Measurements from ENCODE around the gene CCM2. TPM values are rescaled to one million over a fixed set of nuclear protein-coding genes. Genes with fewer than 3 reads are reported as not detected.

The CCM2 gene
- total RNA-seq, 1 experiment from 2014 or later, result 26.2 TPM

GRCh38 chr7:45074528-45075354 is 74.7 kb downstream of the CCM2 start:
- Histone ChIP-seq H3K27ac (no peak overlapping the region), H3K27me3 (no peaks in the 10 kb centered on the region), H3K4me3 (no peak overlapping the region), H3K4me1 (peaks cover 6% of the 10 kb centered on the region), H3K9me3 (replicated peaks) (no peaks in the 10 kb centered on the region), H3K36me3 (peaks cover 20% of the 10 kb centered on the region)
- DNase-seq, result no peak

- H3K9me3 ChIP-seq (replicated peaks), result no peaks in the 10 kb centered on the region
- no peak overlapping the region for H3K4me3 ChIP-seq
- H3K27me3 ChIP-seq, result no peaks in the 10 kb centered on the region
- H3K27ac ChIP-seq, result no peak overlapping the region
- H3K4me1 ChIP-seq, result peaks cover 6% of the 10 kb centered on the region
- no peak for DNase-seq
- H3K36me3 ChIP-seq, result peaks cover 18% of the 10 kb centered on the region
These were observed 75.3 kb downstream of the CCM2 start for GRCh38 chr7:45075355-45075644.

GRCh38 chr7:45075871-45076796 is 76.1 kb downstream of the CCM2 start:
- H3K4me3 ChIP-seq, result no peak overlapping the region
- DNase-seq, result no peak
- peaks cover 18% of the 10 kb centered on the region for H3K36me3 ChIP-seq
- no peaks in the 10 kb centered on the region for H3K9me3 ChIP-seq (replicated peaks)
- no peaks in the 10 kb centered on the region for H3K27me3 ChIP-seq
- H3K27ac ChIP-seq, result no peak overlapping the region
- H3K4me1 ChIP-seq, result peaks cover 6% of the 10 kb centered on the region

DNA sequence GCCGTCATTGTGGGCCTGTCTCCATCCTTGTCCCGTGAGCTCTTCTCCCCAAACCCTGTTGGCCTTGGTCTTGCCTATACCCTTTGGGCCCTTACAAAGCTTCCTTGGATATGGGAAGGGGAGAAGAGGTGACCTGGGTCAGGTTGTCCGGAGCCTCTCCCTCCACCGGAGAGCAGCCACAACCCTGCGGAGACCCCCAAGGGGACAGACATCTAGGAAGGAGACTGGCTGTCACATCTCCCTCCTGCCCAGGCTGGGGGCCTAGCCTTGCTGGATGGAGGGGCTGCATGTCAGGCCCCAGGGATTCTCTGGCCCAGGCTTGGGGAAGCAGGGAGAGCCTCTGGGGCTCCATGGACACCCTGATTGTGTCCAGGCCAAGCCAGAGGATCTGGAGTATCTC is 76.9 kb downstream of the CCM2 start:
- Histone ChIP-seq H3K4me1 (peaks cover 6% of the 10 kb centered on the region), H3K9me3 (replicated peaks) (no peaks in the 10 kb centered on the region), H3K27ac (no peak overlapping the region), H3K27me3 (no peaks in the 10 kb centered on the region), H3K4me3 (no peak overlapping the region), H3K36me3 (peaks cover 18% of the 10 kb centered on the region)
- DNase-seq, result no peak

DNA sequence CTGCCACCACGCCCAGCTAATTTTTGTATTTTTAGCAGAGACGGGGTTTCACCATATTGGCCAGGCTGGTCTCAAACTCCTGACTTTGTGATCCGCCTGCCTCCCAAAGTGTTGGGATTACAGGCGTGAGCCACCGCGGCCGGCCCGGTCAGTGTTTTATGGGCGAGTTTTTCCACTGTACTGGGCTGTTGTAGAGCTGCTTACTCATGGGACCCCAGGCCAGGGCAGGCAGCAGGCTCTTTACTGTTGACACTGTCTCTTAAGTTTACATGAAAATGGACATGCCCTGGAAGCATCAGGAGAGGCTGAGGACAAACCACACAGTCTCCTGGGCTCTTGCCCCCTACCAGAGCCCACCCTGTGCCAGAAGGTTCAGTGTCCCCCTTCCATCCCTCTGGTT is 77.6 kb downstream of the CCM2 start:
- DNase-seq, result no peak

GRCh38 chr7:45078125-45078681 is 78.2 kb downstream of the CCM2 start:
- Histone ChIP-seq H3K27ac (no peak overlapping the region), H3K27me3 (no peaks in the 10 kb centered on the region), H3K4me3 (no peak overlapping the region), H3K4me1 (peaks cover 6% of the 10 kb centered on the region), H3K9me3 (replicated peaks) (no peaks in the 10 kb centered on the region), H3K36me3 (peaks cover 18% of the 10 kb centered on the region)
- no peak for DNase-seq

More for the DNA sequence above, 77.6 kb downstream of the CCM2 start:
- Histone ChIP-seq H3K9me3 (replicated peaks) (no peaks in the 10 kb centered on the region), H3K36me3 (peaks cover 18% of the 10 kb centered on the region), H3K4me3 (no peak overlapping the region), H3K27ac (no peak overlapping the region), H3K4me1 (peaks cover 6% of the 10 kb centered on the region), H3K27me3 (no peaks in the 10 kb centered on the region)

GRCh38 chr7:45080265-45080957 is 80.4 kb downstream of the CCM2 start:
- DNase-seq, result no peak
- Histone ChIP-seq H3K4me1 (no peaks in the 10 kb centered on the region), H3K36me3 (peaks cover 14% of the 10 kb centered on the region), H3K9me3 (replicated peaks) (no peaks in the 10 kb centered on the region), H3K27me3 (no peaks in the 10 kb centered on the region), H3K4me3 (no peak overlapping the region), H3K27ac (no peak overlapping the region)

DNA sequence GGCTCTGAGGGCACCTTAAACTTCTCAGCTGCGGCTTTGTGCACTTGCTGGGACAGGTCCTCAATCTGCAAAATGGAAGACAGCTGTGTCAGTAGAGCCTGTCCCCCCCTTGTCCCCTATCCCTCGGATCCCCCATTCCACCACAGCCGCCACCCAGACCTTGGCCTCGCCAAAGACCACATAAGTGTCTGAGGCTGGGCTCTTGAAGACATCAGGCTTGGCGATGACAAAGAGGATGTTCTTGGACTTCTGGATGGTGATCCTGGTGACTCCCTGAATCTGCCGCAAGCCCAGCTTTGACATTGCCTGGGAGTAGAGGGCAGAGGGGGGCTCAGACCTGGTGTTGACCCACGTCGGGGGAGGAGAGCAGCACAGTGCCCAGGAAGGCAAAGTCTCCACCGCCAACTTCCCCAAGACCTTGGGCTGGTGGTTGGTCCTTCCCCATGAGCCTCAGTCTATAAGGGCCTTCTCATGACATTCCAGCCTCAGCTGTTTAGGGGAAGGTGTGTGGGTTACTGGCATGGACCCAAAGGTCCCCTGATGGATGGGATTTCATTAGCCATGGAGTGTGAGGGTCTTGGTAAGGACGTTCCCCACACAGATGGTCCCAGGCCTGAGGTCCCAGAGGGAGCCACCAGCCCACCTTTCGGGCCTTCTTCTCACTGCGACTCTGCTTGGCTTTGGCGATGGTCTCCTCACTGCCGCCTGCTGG is 81.1 kb downstream of the CCM2 start:
- Histone ChIP-seq H3K4me1 (no peaks in the 10 kb centered on the region), H3K4me3 (no peak overlapping the region), H3K36me3 (peaks cover 13% of the 10 kb centered on the region), H3K27me3 (no peaks in the 10 kb centered on the region), H3K9me3 (replicated peaks) (no peaks in the 10 kb centered on the region), H3K27ac (no peak overlapping the region)
- DNase-seq, result no peak

DNA sequence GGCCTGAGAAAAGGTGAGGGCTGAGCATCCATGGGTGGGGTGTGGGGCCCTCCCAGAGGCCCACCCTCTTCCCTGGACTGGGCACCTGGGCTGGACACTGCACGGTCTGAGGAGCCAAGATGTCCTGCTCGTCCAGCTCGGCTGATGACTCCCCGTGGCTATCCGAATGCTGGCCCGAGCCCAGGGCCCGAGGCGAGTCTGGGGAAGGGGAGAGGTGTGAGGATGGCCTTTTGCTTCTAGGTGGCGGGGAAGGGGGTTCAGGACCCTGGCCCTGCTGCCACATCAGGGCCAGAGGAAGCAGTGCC is 81.6 kb downstream of the CCM2 start:
- no peak for DNase-seq
- Histone ChIP-seq H3K4me3 (no peak overlapping the region), H3K27me3 (no peaks in the 10 kb centered on the region), H3K9me3 (replicated peaks) (no peaks in the 10 kb centered on the region), H3K4me1 (no peaks in the 10 kb centered on the region), H3K27ac (no peak overlapping the region), H3K36me3 (peaks cover 13% of the 10 kb centered on the region)

GRCh38 chr7:45082031-45082830 is 82.2 kb downstream of the CCM2 start:
- DNase-seq, result no peak
- Histone ChIP-seq H3K4me3 (no peak overlapping the region), H3K4me1 (no peaks in the 10 kb centered on the region), H3K27me3 (no peaks in the 10 kb centered on the region), H3K27ac (no peak overlapping the region), H3K9me3 (replicated peaks) (no peaks in the 10 kb centered on the region), H3K36me3 (peaks cover 8% of the 10 kb centered on the region)

DNA sequence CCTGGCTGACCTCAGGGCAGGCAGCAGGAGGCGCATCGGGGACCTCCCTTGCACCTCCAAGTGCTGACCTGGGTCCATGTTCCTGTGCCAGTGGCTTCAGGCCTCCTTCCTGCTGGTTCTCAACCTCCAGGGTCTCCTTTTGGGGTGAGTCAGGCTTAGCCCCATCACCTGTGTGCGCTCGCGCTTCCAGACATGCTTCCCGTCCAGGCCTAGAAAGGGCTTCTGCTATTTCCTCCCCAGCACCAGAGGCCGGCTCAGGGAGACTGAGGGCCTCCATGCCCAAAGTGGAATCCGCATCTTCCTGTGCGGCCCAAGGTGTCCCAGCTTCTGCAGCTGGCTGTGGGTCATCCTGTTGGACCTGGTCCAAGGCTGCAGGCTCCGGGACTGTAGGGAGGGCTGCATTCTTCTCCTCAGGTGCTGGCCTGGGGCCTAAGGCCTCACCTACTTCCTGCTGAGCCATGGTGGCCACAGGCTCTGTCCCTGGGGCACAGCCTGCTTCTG is 82.9 kb downstream of the CCM2 start:
- peaks cover 3% of the 10 kb centered on the region for H3K36me3 ChIP-seq
- no peak overlapping the region for H3K27ac ChIP-seq
- DNase-seq, result no peak
- H3K4me3 ChIP-seq, result no peak overlapping the region
- no peaks in the 10 kb centered on the region for H3K4me1 ChIP-seq
- no peaks in the 10 kb centered on the region for H3K27me3 ChIP-seq
- no peaks in the 10 kb centered on the region for H3K9me3 ChIP-seq (replicated peaks)

DNA sequence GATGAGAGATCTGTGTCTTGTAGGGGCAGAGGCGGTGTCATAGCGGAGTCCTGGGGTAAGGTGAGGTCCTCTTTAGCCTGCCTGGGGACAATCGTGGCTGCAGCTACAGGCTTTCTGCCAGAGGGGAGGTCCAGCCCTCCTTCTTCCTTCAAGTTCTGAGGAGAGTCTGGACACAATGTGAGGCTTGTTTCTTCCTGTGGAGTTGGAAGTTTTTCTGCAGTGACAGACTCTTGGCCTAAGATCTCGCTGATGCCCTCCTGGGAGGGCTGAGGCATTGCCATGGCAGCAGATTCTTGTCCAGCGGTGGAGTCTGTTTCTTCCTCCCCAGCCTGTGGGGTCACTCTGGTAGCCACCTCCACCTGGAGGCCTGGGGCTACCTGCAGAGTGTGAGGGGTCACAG is 84.3 kb downstream of the CCM2 start:
- Histone ChIP-seq H3K36me3 (no peaks in the 10 kb centered on the region), H3K27ac (no peak overlapping the region), H3K27me3 (no peaks in the 10 kb centered on the region), H3K9me3 (replicated peaks) (no peaks in the 10 kb centered on the region), H3K4me1 (no peaks in the 10 kb centered on the region), H3K4me3 (no peak overlapping the region)
- DNase-seq, result no peak

GRCh38 chr7:45084901-45085618 is 85.1 kb downstream of the CCM2 start:
- Histone ChIP-seq H3K4me1 (no peaks in the 10 kb centered on the region), H3K4me3 (no peak overlapping the region), H3K27ac (no peak overlapping the region), H3K36me3 (no peaks in the 10 kb centered on the region), H3K9me3 (replicated peaks) (no peaks in the 10 kb centered on the region), H3K27me3 (no peaks in the 10 kb centered on the region)
- DNase-seq, result no peak
